ENCODE results near the gene DDI1. TPM values are rescaled to one million over a fixed set of nuclear protein-coding genes. Genes with fewer than 3 reads are reported as not detected.

DDI1 gene
- total and polyA plus RNA-seq, 2 donors from 2014 or later = not detected

- Histone ChIP-seq H3K27ac (ENCODE audit: low read depth in 2 of 2, low read length in 2 of 2) (no peak overlapping the region), H3K9me3 (ENCODE audit: control insufficient read depth in 2 of 3, insufficient read depth in 1 of 3, low read length in 3 of 3) (no peaks in the 10 kb centered on the region), H3K4me3 (ENCODE audit: low read length in 3 of 3) (no peak overlapping the region), H3K36me3 (ENCODE audit: control insufficient read depth in 2 of 3, insufficient read depth in 3 of 3, low read length in 3 of 3) (no peaks in the 10 kb centered on the region), H3K9ac (ENCODE audit: low read length in 3 of 3) (no peak overlapping the region), H3K27me3 (ENCODE audit: control insufficient read depth, insufficient read depth, low read length) (no peaks in the 10 kb centered on the region), H3K4me1 (ENCODE audit: control insufficient read depth in 2 of 3, insufficient read depth in 2 of 3, low read depth in 1 of 3, low read length in 3 of 3) (no peaks in the 10 kb centered on the region)
- DNase-seq (no peak), FAIRE-seq (no peak)
- intact Hi-C loops (cut with DNase I) = no loop called here
- TF ChIP-seq, protein P1, sequence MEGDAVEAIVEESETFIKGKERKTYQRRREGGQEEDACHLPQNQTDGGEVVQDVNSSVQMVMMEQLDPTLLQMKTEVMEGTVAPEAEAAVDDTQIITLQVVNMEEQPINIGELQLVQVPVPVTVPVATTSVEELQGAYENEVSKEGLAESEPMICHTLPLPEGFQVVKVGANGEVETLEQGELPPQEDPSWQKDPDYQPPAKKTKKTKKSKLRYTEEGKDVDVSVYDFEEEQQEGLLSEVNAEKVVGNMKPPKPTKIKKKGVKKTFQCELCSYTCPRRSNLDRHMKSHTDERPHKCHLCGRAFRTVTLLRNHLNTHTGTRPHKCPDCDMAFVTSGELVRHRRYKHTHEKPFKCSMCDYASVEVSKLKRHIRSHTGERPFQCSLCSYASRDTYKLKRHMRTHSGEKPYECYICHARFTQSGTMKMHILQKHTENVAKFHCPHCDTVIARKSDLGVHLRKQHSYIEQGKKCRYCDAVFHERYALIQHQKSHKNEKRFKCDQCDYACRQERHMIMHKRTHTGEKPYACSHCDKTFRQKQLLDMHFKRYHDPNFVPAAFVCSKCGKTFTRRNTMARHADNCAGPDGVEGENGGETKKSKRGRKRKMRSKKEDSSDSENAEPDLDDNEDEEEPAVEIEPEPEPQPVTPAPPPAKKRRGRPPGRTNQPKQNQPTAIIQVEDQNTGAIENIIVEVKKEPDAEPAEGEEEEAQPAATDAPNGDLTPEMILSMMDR (IDR thresholded peaks at IDR 0.05; ENCODE audit: borderline replicate concordance, extremely low read depth, insufficient read depth) = no peak
Measured at GRCh38 chr11:103997082-103997481, 39.4 kb upstream of the DDI1 start.

GRCh38 chr11:103998826-103999508, 37.5 kb upstream of the DDI1 start:
- Histone ChIP-seq H3K9me3 (ENCODE audit: control insufficient read depth in 2 of 3, insufficient read depth in 1 of 3, low read length in 3 of 3) (no peaks in the 10 kb centered on the region), H3K9ac (ENCODE audit: low read length in 3 of 3) (no peak overlapping the region), H3K4me3 (ENCODE audit: low read length in 3 of 3) (no peak overlapping the region), H3K4me1 (ENCODE audit: control insufficient read depth in 2 of 3, insufficient read depth in 2 of 3, low read depth in 1 of 3, low read length in 3 of 3) (no peaks in the 10 kb centered on the region), H3K36me3 (ENCODE audit: control insufficient read depth in 2 of 3, insufficient read depth in 3 of 3, low read length in 3 of 3) (no peaks in the 10 kb centered on the region), H3K27ac (ENCODE audit: low read depth in 2 of 2, low read length in 2 of 2) (no peak overlapping the region), H3K27me3 (ENCODE audit: control insufficient read depth, insufficient read depth, low read length) (no peaks in the 10 kb centered on the region)
- TF ChIP-seq, protein P1 (IDR thresholded peaks at IDR 0.05; ENCODE audit: borderline replicate concordance, extremely low read depth, insufficient read depth) = no peak
- intact Hi-C loops (cut with DNase I) = no loop called here
- DNase-seq (no peak), FAIRE-seq (no peak)

DNA sequence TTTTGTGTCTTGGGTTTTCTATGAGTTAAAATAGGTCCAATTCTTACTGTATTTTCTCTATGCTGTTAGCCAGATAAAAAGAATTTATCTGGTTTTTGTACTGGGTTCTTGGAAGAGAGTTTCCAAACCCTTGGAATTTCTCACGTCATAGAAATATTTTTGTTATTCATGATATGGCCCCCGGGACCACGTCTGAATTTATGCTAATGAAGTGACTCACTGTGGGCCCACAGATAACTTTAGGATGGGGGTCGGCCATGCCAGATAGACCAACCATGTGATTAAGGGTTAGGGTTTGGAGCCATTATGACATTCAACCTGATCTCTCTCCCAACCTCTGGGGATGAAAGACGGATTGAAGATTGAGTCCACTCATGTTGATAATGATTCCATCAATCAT, 35.6 kb upstream of the DDI1 start:
- Histone ChIP-seq H3K27me3 (ENCODE audit: control insufficient read depth, insufficient read depth, low read length) (no peaks in the 10 kb centered on the region), H3K4me1 (ENCODE audit: control insufficient read depth in 2 of 3, insufficient read depth in 2 of 3, low read depth in 1 of 3, low read length in 3 of 3) (no peaks in the 10 kb centered on the region), H3K36me3 (ENCODE audit: control insufficient read depth in 2 of 3, insufficient read depth in 3 of 3, low read length in 3 of 3) (no peaks in the 10 kb centered on the region), H3K9ac (ENCODE audit: low read length in 3 of 3) (no peak overlapping the region), H3K27ac (ENCODE audit: low read depth in 2 of 2, low read length in 2 of 2) (no peak overlapping the region), H3K9me3 (ENCODE audit: control insufficient read depth in 2 of 3, insufficient read depth in 1 of 3, low read length in 3 of 3) (no peaks in the 10 kb centered on the region), H3K4me3 (ENCODE audit: low read length in 3 of 3) (no peak overlapping the region)
- intact Hi-C loops (cut with DNase I) = no loop called here
- TF ChIP-seq, protein P1 (IDR thresholded peaks at IDR 0.05; ENCODE audit: borderline replicate concordance, extremely low read depth, insufficient read depth) = no peak
- FAIRE-seq (no peak), DNase-seq (no peak)

Data from kidney (tissue), 14 donors.